Panc1 (cell line): ENCODE data around the gene RAP1GAP. TPM values are rescaled to one million over a fixed set of nuclear protein-coding genes. Genes with fewer than 3 reads are reported as not detected.

ENCODE experiments used
- ATAC-seq: fragments of 200-7000 bp; cut with Tn5 transposase; 2 replicates; pipeline ENCODE4 v1.9.1; 2020; ENCODE audit warnings: mild to moderate bottlenecking, moderate library complexity
- BruUV-seq: library from RNA; stranded (reverse); fragments of 400-500 nt; replicated peaks from 2 replicates; lab custom pipeline; 2021; lab: Mats Ljungman, UMichigan
- CTCF ChIA-PET: fragments of 300-600 bp; sonication (Branson Sonifier 250); formaldehyde crosslinking; loops from one replicate; lab custom pipeline; 2022; ENCODE audit warnings: antibody characterized with exemption; lab: Charles Lee
- POLR2A ChIA-PET: fragments of 300-600 bp; sonication (Branson Sonifier 250); formaldehyde crosslinking; loops from one replicate; lab custom pipeline; 2022; ENCODE audit warnings: antibody characterized with exemption; lab: Charles Lee
- DNase-seq: peaks from one replicate; pipeline ENCODE4 v3.0.0-alpha.2; 2010; ENCODE audit warnings: low read depth, low spot score
- H3K27ac ChIP-seq: 2 replicates; pipeline ENCODE4 v1.5.1; 2011; ENCODE audit warnings: mild to moderate bottlenecking, low read length, inconsistent platforms
- H3K27me3 ChIP-seq: fragments of 200-500 bp; sonication (Bioruptor generic); 2 replicates; pipeline ENCODE4 v1.6.0; 2014; ENCODE audit warnings: low read length, inconsistent platforms; ENCODE audit not compliant: control insufficient read depth, insufficient read depth
- H3K36me3 ChIP-seq: fragments of 200-500 bp; sonication (Bioruptor generic); 2 replicates; pipeline ENCODE4 v1.5.1; 2014; ENCODE audit warnings: inconsistent platforms, mild to moderate bottlenecking, low read length, moderate library complexity; ENCODE audit not compliant: control insufficient read depth, insufficient read depth
- H3K4me1 ChIP-seq: 2 replicates; pipeline ENCODE4 v1.5.1; 2011; ENCODE audit warnings: inconsistent platforms, mild to moderate bottlenecking, low read length, moderate library complexity; ENCODE audit not compliant: control insufficient read depth, insufficient read depth
- H3K4me3 ChIP-seq, 2 experiments: 2 replicates each; pipeline ENCODE4 v1.5.1; 2011 to 2012; ENCODE audit warnings: low read depth in 2 of 2, low read length in 2 of 2, mild to moderate bottlenecking in 2 of 2, inconsistent platforms in 1 of 2, moderate library complexity in 1 of 2
- H3K9me3 ChIP-seq: fragments of 200-500 bp; sonication (Bioruptor generic); 2 replicates; pipeline ENCODE4 v1.5.1; 2014; ENCODE audit warnings: low read depth, mild to moderate bottlenecking, inconsistent platforms, low read length, moderate library complexity; ENCODE audit not compliant: control insufficient read depth, insufficient read depth
- POLR2AphosphoS5 ChIP-seq: IDR thresholded peaks from 2 replicates; pipeline ENCODE4 v1.6.1; 2012; ENCODE audit warnings: mild to moderate bottlenecking, low read depth, low read length, moderate library complexity
- REST ChIP-seq, 2 experiments: IDR thresholded peaks; 2 replicates each; pipeline ENCODE4 v1.6.1; 2011 to 2012; ENCODE audit warnings: low read depth in 2 of 2, control low read depth in 1 of 2, low read length in 1 of 2, mild to moderate bottlenecking in 1 of 2, moderate library complexity in 1 of 2; ENCODE audit not compliant: insufficient read depth in 1 of 2
- SIN3A ChIP-seq: IDR thresholded peaks from 2 replicates; pipeline ENCODE4 v1.6.1; 2012; ENCODE audit warnings: low read depth, mild to moderate bottlenecking, low read length, moderate library complexity, borderline replicate concordance; ENCODE audit not compliant: insufficient read depth
- TCF7L2 ChIP-seq: IDR thresholded peaks from 2 replicates; pipeline ENCODE4 v1.6.1; 2011; ENCODE audit warnings: mild to moderate bottlenecking, low read depth, low read length, inconsistent platforms
- in situ Hi-C: cut with HindIII; loops from 2 replicates; pipeline ENCODE4 v1.10.0; 2016; ENCODE audit warnings: low sequenced_read_pairs, low pct_unique_long_range_greater_than_20kb
- intact Hi-C: fragments of 100-400 bp; cut with micrococcal nuclease; formaldehyde crosslinking; loops from one replicate; pipeline ENCODE4 v1.10.0; 2022; ENCODE audit not compliant: unreplicated experiment
- total RNA-seq: library from RNA; stranded (reverse); gene quantifications from one replicate; pipeline ENCODE4 v1.2.1, GENCODE V29; 2021; ENCODE audit not compliant: unreplicated experiment
- TF ChIP-seq, protein P1 (sequence below): fragments of 450-650 bp; IDR thresholded peaks from 2 replicates; pipeline ENCODE4 v1.5.1; 2017; ENCODE audit warnings: mild to moderate bottlenecking

RAP1GAP gene
- total RNA-seq, 1 experiment from 2014 or later = 4.6 TPM

GRCh38 chr1:21564521-21565095 is 104.5 kb downstream of the RAP1GAP start:
- no peaks in the 10 kb centered on the region for H3K9me3 ChIP-seq
- in situ Hi-C loops (no loop called here), intact Hi-C loops (no loop called here)
- H3K4me3 ChIP-seq = no peak overlapping the region
- ATAC-seq (0 out of 2 replicates have a peak, but pooled peaks have one; percentile 14), DNase-seq (no peak)
- H3K27me3 ChIP-seq = no peaks in the 10 kb centered on the region
- ChIA-PET CTCF (no interaction called here), POLR2A (no interaction called here)
- TF ChIP-seq SIN3A = no peak
- TF ChIP-seq TCF7L2 = no peak
- no peak for TF ChIP-seq POLR2AphosphoS5
- TF ChIP-seq REST (IDR thresholded peaks at IDR 0.05; ENCODE audit: insufficient read depth in 1 of 2, low read depth in 2 of 2, low read length in 1 of 2) = no peak
- TF ChIP-seq, protein P1, sequence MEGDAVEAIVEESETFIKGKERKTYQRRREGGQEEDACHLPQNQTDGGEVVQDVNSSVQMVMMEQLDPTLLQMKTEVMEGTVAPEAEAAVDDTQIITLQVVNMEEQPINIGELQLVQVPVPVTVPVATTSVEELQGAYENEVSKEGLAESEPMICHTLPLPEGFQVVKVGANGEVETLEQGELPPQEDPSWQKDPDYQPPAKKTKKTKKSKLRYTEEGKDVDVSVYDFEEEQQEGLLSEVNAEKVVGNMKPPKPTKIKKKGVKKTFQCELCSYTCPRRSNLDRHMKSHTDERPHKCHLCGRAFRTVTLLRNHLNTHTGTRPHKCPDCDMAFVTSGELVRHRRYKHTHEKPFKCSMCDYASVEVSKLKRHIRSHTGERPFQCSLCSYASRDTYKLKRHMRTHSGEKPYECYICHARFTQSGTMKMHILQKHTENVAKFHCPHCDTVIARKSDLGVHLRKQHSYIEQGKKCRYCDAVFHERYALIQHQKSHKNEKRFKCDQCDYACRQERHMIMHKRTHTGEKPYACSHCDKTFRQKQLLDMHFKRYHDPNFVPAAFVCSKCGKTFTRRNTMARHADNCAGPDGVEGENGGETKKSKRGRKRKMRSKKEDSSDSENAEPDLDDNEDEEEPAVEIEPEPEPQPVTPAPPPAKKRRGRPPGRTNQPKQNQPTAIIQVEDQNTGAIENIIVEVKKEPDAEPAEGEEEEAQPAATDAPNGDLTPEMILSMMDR = no peak
- no TSS peak for BruUV-seq
- H3K4me1 ChIP-seq = no peaks in the 10 kb centered on the region; the same call in 1 of the 2 replicates
- H3K27ac ChIP-seq = no peak overlapping the region
- H3K36me3 ChIP-seq = no peaks in the 10 kb centered on the region

GRCh38 chr1:21563971-21564370 is 105.2 kb downstream of the RAP1GAP start:
- intact Hi-C loops (no loop called here), in situ Hi-C loops (no loop called here)
- H3K27ac ChIP-seq = no peak overlapping the region
- ChIA-PET CTCF (no interaction called here), POLR2A (no interaction called here)
- H3K4me1 ChIP-seq = no peaks in the 10 kb centered on the region; the same call in 1 of the 2 replicates
- no peaks in the 10 kb centered on the region for H3K27me3 ChIP-seq
- H3K9me3 ChIP-seq = no peaks in the 10 kb centered on the region
- ATAC-seq (no peak), DNase-seq (no peak)
- TF ChIP-seq, protein P1 = no peak
- TF ChIP-seq REST (IDR thresholded peaks at IDR 0.05; ENCODE audit: insufficient read depth in 1 of 2, low read depth in 2 of 2, low read length in 1 of 2) (no peak), TCF7L2 (no peak), SIN3A (no peak), POLR2AphosphoS5 (no peak)
- no peak overlapping the region for H3K4me3 ChIP-seq
- no peaks in the 10 kb centered on the region for H3K36me3 ChIP-seq
- BruUV-seq = no TSS peak
